H1 (cell line): ENCODE measurements around the gene PIK3R4. TPM values are rescaled to one million over a fixed set of nuclear protein-coding genes. Genes with fewer than 3 reads are reported as not detected.

Source experiments
- ASH2L ChIP-seq: fragments of 200-600, 300-600 bp; sonication (generic); IDR thresholded peaks from one replicate; pipeline ENCODE4 v1.7.1; 2017; ENCODE audit warnings: low read length
- CHD1 ChIP-seq: IDR thresholded peaks from 2 replicates; pipeline ENCODE4 v1.6.1; 2012; ENCODE audit warnings: low read depth, low read length, improper control_type of control experiment
- CREB1 ChIP-seq: IDR thresholded peaks from 2 replicates; pipeline ENCODE4 v1.6.1; 2012; ENCODE audit warnings: inconsistent platforms
- GABPA ChIP-seq: IDR thresholded peaks from 2 replicates; pipeline ENCODE4 v1.6.1; 2011; ENCODE audit warnings: mild to moderate bottlenecking, low read length, moderate library complexity, borderline replicate concordance; ENCODE audit not compliant: insufficient read depth
- JUND ChIP-seq: IDR thresholded peaks from 2 replicates; pipeline ENCODE4 v1.6.1; 2011; ENCODE audit warnings: mild to moderate bottlenecking, improper control_type of control experiment, low read length
- POU5F1 ChIP-seq: IDR thresholded peaks from 2 replicates; pipeline ENCODE4 v1.6.1; 2011; ENCODE audit warnings: low read depth, mild to moderate bottlenecking, low read length, moderate library complexity
- SAP30 ChIP-seq: fragments of 300-600 bp; sonication (generic); IDR thresholded peaks from 2 replicates; pipeline ENCODE4 v1.7.1; 2012; ENCODE audit warnings: low read length, moderate library complexity, mild to moderate bottlenecking, inconsistent platforms; ENCODE audit not compliant: insufficient read depth, insufficient replicate concordance
- SUZ12 ChIP-seq: fragments of 200-600 bp; sonication (generic); IDR thresholded peaks from 2 replicates; pipeline ENCODE4 v1.6.1; 2012; ENCODE audit warnings: mild to moderate bottlenecking, inconsistent platforms, low read length, moderate library complexity, mixed read lengths
- polyA plus RNA-seq, 7 experiments: library from polyadenylated mRNA; depleted of rRNA in 3 of 7; stranded (reverse) in 5 of 7; unstranded in 2 of 7; fragments of >200 nt in 5 of 7; fragments of 200-250 nt in 2 of 7; gene quantifications; 1 replicate in 5 of 7; 2 replicates in 1 of 7; 4 replicates in 1 of 7; pipeline versions ENCODE4 v1.2.1 to v1.2.3, GENCODE V29; 2011 to 2013; ENCODE audit warnings: missing spikeins in 2 of 7, mixed read lengths in 2 of 7
- total RNA-seq: library from RNA; stranded (reverse); fragmentation: NEBNext Ultra II Directional; extraction: Animal tissue kit (Norgen Biotek cat#: 25700); gene quantifications from 2 replicates; pipeline ENCODE4 v1.2.1, GENCODE V29; 2021

The PIK3R4 gene
- total and polyA plus RNA-seq, 2 of the 8 experiments (the other 6 are each of a cell fraction or from before 2014, with no cell fraction given), result 43.8 to 87.4 TPM

GRCh38 chr3:130733236-130733875 lies 13.3 kb downstream of the PIK3R4 start (continued):
- TF ChIP-seq GABPA, result no peak
- no peak for TF ChIP-seq SAP30
- TF ChIP-seq POU5F1, result no peak
- TF ChIP-seq SUZ12, result no peak
- TF ChIP-seq CHD1, result no peak
- TF ChIP-seq CREB1, result no peak
- TF ChIP-seq ASH2L, result no peak
- no peak for TF ChIP-seq JUND
- TF ChIP-seq, all 59 proteins: peak for 0
